Gastrocnemius medialis (tissue), 4 donors: ENCODE measurements around the gene TRIM22.

ENCODE experiments used
- POLR2A ChIP-seq, 2 donors: fragments of 450-650 bp; IDR thresholded peaks; one replicate each; pipeline ENCODE4 v1.6.1; 2017; ENCODE audit warnings: antibody characterized with exemption in 2 of 2, mild to moderate bottlenecking in 2 of 2, moderate library complexity in 2 of 2
- TF ChIP-seq, protein P1 (sequence below), 5 experiments: fragments of 450-650 bp in 3 of 5; fragments of 200-600 bp in 2 of 5; sonication (generic) in 2 of 5; IDR thresholded peaks in 4 of 5; conservative IDR thresholded peaks in 1 of 5; 1 replicate in 4 of 5; 2 replicates in 1 of 5; pipeline ENCODE4 v1.5.1; 2016 to 2019; ENCODE audit warnings: antibody characterized with exemption in 5 of 5, mild to moderate bottlenecking in 3 of 5, moderate library complexity in 3 of 5

DNA sequence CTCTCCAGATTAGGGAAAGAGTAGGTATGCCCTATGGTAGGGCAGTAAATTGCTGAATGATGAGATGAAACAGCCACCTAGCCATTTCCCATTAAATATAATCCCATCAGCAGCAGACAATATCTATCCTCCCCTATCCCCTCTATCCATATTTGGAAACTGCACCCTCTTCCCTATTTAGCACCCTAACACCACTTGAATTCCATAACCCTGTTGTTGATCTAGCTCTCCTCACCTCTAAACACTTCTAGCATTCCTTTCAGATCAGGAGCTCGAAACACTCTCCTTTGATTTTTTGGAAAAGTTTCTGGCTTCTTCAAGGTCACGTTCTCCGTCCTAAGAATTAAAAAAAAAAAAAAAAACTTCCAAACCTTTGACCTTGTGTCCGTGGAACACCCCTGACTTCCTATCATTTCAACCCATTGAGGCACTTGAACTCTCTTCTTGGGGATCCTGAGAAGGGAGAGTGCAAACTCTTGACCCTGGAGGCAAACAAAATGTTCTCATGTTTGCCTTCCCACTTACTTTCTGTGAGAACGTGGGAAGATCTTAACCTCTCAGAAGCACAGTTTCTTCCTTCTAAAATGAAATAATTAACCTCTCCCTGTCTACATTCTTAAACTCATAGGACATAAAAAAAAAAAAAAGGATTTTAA lies 23.7 kb upstream of the TRIM22 start:
- TF ChIP-seq, protein P1, sequence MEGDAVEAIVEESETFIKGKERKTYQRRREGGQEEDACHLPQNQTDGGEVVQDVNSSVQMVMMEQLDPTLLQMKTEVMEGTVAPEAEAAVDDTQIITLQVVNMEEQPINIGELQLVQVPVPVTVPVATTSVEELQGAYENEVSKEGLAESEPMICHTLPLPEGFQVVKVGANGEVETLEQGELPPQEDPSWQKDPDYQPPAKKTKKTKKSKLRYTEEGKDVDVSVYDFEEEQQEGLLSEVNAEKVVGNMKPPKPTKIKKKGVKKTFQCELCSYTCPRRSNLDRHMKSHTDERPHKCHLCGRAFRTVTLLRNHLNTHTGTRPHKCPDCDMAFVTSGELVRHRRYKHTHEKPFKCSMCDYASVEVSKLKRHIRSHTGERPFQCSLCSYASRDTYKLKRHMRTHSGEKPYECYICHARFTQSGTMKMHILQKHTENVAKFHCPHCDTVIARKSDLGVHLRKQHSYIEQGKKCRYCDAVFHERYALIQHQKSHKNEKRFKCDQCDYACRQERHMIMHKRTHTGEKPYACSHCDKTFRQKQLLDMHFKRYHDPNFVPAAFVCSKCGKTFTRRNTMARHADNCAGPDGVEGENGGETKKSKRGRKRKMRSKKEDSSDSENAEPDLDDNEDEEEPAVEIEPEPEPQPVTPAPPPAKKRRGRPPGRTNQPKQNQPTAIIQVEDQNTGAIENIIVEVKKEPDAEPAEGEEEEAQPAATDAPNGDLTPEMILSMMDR (IDR thresholded peaks at IDR 0.05 in 4 of 5, conservative IDR thresholded peaks at IDR 0.05 in 1 of 5): no peak
- no peak for TF ChIP-seq POLR2A (IDR thresholded peaks at IDR 0.05)
